H1 (cell line): Measurements from ENCODE around the gene SAG. TPM values are rescaled to one million over a fixed set of nuclear protein-coding genes. Genes with fewer than 3 reads are reported as not detected.

Source experiments
- CTCF ChIA-PET: fragments of 300-600 bp; sonication (Branson Sonifier 250); formaldehyde crosslinking; loops from one replicate; lab custom pipeline; 2021; ENCODE audit not compliant: partially characterized antibody; lab: Charles Lee
- POLR2A ChIA-PET: fragments of 300-600 bp; sonication (Branson Sonifier 250); formaldehyde crosslinking; loops from one replicate; lab custom pipeline; 2021; ENCODE audit warnings: inconsistent platforms; ENCODE audit not compliant: partially characterized antibody; lab: Charles Lee
- DNase-seq, 2 experiments: peaks; one replicate each; pipeline versions ENCODE4 v3.0.0 to v3.0.0-alpha.2; 2010 to 2022; ENCODE audit warnings: low spot score in 2 of 2, low read depth in 1 of 2, mixed read lengths in 1 of 2
- FAIRE-seq: peaks from 2 replicates; lab custom pipeline; 2011; peaks lifted over from hg19 to GRCh38; lab: Jason Lieb, UNC
- H2AFZ ChIP-seq: 2 replicates; pipeline ENCODE4 v1.8.1; 2012; ENCODE audit warnings: low read length, inconsistent platforms
- H2AK5ac ChIP-seq: 2 replicates; pipeline ENCODE4 v1.6.1; 2013; ENCODE audit warnings: low read depth, low read length
- H2BK120ac ChIP-seq: replicated peaks from 2 replicates; pipeline ENCODE3; 2013; ENCODE audit warnings: low read depth, low read length, inconsistent platforms
- H2BK12ac ChIP-seq: 2 replicates; pipeline ENCODE4 v1.6.1; 2013; ENCODE audit warnings: low read depth, low read length
- H2BK15ac ChIP-seq: 2 replicates; pipeline ENCODE4 v1.6.1; 2013; ENCODE audit warnings: low read length
- H2BK20ac ChIP-seq: 2 replicates; pipeline ENCODE4 v1.6.1; 2013; ENCODE audit warnings: low read length
- H2BK5ac ChIP-seq: 2 replicates; pipeline ENCODE4 v1.6.1; 2013; ENCODE audit warnings: low read depth, low read length
- H3K14ac ChIP-seq: 2 replicates; pipeline ENCODE4 v1.6.1; 2013; ENCODE audit warnings: inconsistent platforms; ENCODE audit not compliant: insufficient read length
- H3K18ac ChIP-seq: 2 replicates; pipeline ENCODE4 v1.6.1; 2013; ENCODE audit warnings: low read length; ENCODE audit errors: extremely low read depth
- H3K23ac ChIP-seq: 2 replicates; pipeline ENCODE4 v1.6.1; 2013; ENCODE audit warnings: inconsistent platforms; ENCODE audit not compliant: insufficient read length
- H3K23me2 ChIP-seq: 2 replicates; pipeline ENCODE4 v1.6.1; 2013; ENCODE audit warnings: low read depth, low read length
- H3K27ac ChIP-seq: 2 replicates; pipeline ENCODE4 v1.6.1; 2011; ENCODE audit warnings: low read depth, low read length, inconsistent platforms
- H3K27me3 ChIP-seq, 4 experiments: replicated peaks in 1 of 4; 1 replicate in 1 of 4; 2 replicates in 3 of 4; pipeline versions ENCODE4 v1.6.1 to v1.8.1; 2011 to 2013; ENCODE audit warnings: low read length in 3 of 4, mild to moderate bottlenecking in 3 of 4, inconsistent platforms in 2 of 4, mixed read lengths in 2 of 4, moderate library complexity in 1 of 4; ENCODE audit not compliant: control insufficient read depth in 3 of 4, insufficient read depth in 3 of 4; ENCODE audit errors: extremely low read depth in 1 of 4
- H3K36me3 ChIP-seq, 4 experiments: 2 replicates each; pipeline versions ENCODE4 v1.6.1 to v1.8.1; 2011 to 2013; ENCODE audit warnings: mild to moderate bottlenecking in 4 of 4, low read length in 3 of 4, moderate library complexity in 2 of 4, control low read depth in 1 of 4, inconsistent platforms in 1 of 4; ENCODE audit not compliant: insufficient read depth in 4 of 4, control insufficient read depth in 2 of 4
- H3K4ac ChIP-seq: replicated peaks from 2 replicates; pipeline ENCODE3; 2013; ENCODE audit warnings: low read length, low read depth, mixed read lengths, inconsistent platforms; ENCODE audit not compliant: insufficient read length
- H3K4me1 ChIP-seq, 4 experiments: replicated peaks in 1 of 4; 1 replicate in 1 of 4; 2 replicates in 3 of 4; pipeline versions ENCODE4 v1.6.1 to v1.8.1; 2011 to 2013; ENCODE audit warnings: low read length in 3 of 4, inconsistent platforms in 2 of 4, mixed read lengths in 1 of 4; ENCODE audit not compliant: insufficient read depth in 4 of 4, control insufficient read depth in 3 of 4
- H3K4me2 ChIP-seq, 2 experiments: 2 replicates each; pipeline versions ENCODE4 v1.6.1 to v1.8.1; 2011 to 2013; ENCODE audit warnings: low read depth in 2 of 2, low read length in 2 of 2, control low read depth in 1 of 2, inconsistent platforms in 1 of 2, mild to moderate bottlenecking in 1 of 2; ENCODE audit not compliant: insufficient read depth in 1 of 2
- H3K4me3 ChIP-seq, 4 experiments: fragments of 200-600, 300-600 bp in 1 of 4; sonication (generic), shearing (Covaris generic), sonication (Bioruptor Twin) in 1 of 4; 2 replicates each; pipeline versions ENCODE4 v1.5.1 to v1.8.1; 2011 to 2016; ENCODE audit warnings: low read length in 4 of 4, low read depth in 3 of 4, control low read depth in 2 of 4, inconsistent platforms in 2 of 4, mild to moderate bottlenecking in 2 of 4, mixed read lengths in 1 of 4, moderate library complexity in 1 of 4; ENCODE audit not compliant: insufficient read depth in 2 of 4; ENCODE audit errors: extremely low read depth in 1 of 4
- H3K56ac ChIP-seq: replicated peaks from 2 replicates; pipeline ENCODE3; 2013; ENCODE audit warnings: low read depth, mild to moderate bottlenecking, mixed read lengths, low read length, inconsistent platforms; ENCODE audit not compliant: insufficient read length
- H3K79me1 ChIP-seq: 2 replicates; pipeline ENCODE4 v1.6.1; 2013; ENCODE audit warnings: low read depth, low read length, control low read depth
- H3K79me2 ChIP-seq, 2 experiments: 2 replicates each; pipeline versions ENCODE4 v1.6.1 to v1.8.1; 2012 to 2013; ENCODE audit warnings: low read length in 2 of 2, mild to moderate bottlenecking in 2 of 2, inconsistent platforms in 1 of 2; ENCODE audit not compliant: insufficient read depth in 2 of 2, control insufficient read depth in 1 of 2
- H3K9ac ChIP-seq, 4 experiments: replicated peaks in 1 of 4; 1 replicate in 1 of 4; 2 replicates in 3 of 4; pipeline versions ENCODE4 v1.6.1 to v1.8.1; 2011 to 2013; ENCODE audit warnings: low read depth in 3 of 4, low read length in 3 of 4, control low read depth in 2 of 4, mild to moderate bottlenecking in 2 of 4, moderate library complexity in 2 of 4, inconsistent platforms in 1 of 4; ENCODE audit errors: extremely low read depth in 1 of 4
- H3K9me3 ChIP-seq, 2 experiments: 2 replicates each; pipeline versions ENCODE4 v1.6.1 to v1.8.1; 2012 to 2013; ENCODE audit warnings: mild to moderate bottlenecking in 2 of 2, moderate library complexity in 2 of 2, control low read depth in 1 of 2, inconsistent platforms in 1 of 2, low read depth in 1 of 2, low read length in 1 of 2, mixed read lengths in 1 of 2; ENCODE audit not compliant: insufficient read depth in 2 of 2
- H4K20me1 ChIP-seq, 2 experiments: replicated peaks in 1 of 2; 2 replicates each; pipeline versions ENCODE3 to v1.8.1; 2011 to 2013; ENCODE audit warnings: inconsistent platforms in 2 of 2, low read length in 2 of 2, mild to moderate bottlenecking in 1 of 2; ENCODE audit not compliant: insufficient read depth in 2 of 2, control insufficient read depth in 1 of 2
- H4K5ac ChIP-seq: 2 replicates; pipeline ENCODE4 v1.6.1; 2013; ENCODE audit warnings: low read length, low read depth, mixed read lengths, inconsistent platforms; ENCODE audit not compliant: insufficient read length
- H4K8ac ChIP-seq: 2 replicates; pipeline ENCODE4 v1.8.0; 2013; ENCODE audit warnings: mild to moderate bottlenecking, moderate library complexity, low read length, inconsistent platforms; ENCODE audit not compliant: insufficient read depth; ENCODE audit errors: extremely low read depth
- H4K91ac ChIP-seq: replicated peaks from 2 replicates; pipeline ENCODE3; 2013; ENCODE audit warnings: low read length, mixed read lengths, inconsistent platforms; ENCODE audit not compliant: insufficient read length
- BRCA1 ChIP-seq: IDR thresholded peaks from 2 replicates; pipeline ENCODE4 v1.6.1; 2012; ENCODE audit warnings: low read depth, low read length, improper control_type of control experiment
- CBX8 ChIP-seq: fragments of 300-800, 300-1000 bp; sonication (generic); IDR thresholded peaks from 2 replicates; pipeline ENCODE4 v1.7.1; 2016; ENCODE audit warnings: low read depth, low read length, borderline replicate concordance
- CEBPB ChIP-seq: IDR thresholded peaks from 2 replicates; pipeline ENCODE4 v1.6.1; 2012; ENCODE audit warnings: low read depth, low read length
- FOSL1 ChIP-seq: IDR thresholded peaks from 2 replicates; pipeline ENCODE4 v1.6.1; 2011; ENCODE audit warnings: mild to moderate bottlenecking, low read depth, low read length, moderate library complexity; ENCODE audit not compliant: insufficient read depth
- GABPA ChIP-seq: IDR thresholded peaks from 2 replicates; pipeline ENCODE4 v1.6.1; 2011; ENCODE audit warnings: mild to moderate bottlenecking, low read length, moderate library complexity, borderline replicate concordance; ENCODE audit not compliant: insufficient read depth
- HDAC2 ChIP-seq, 2 experiments: fragments of 300-600 bp in 1 of 2; sonication (generic) in 1 of 2; IDR thresholded peaks; 2 replicates each; pipeline ENCODE4 v1.6.1; 2011 to 2012; ENCODE audit warnings: low read depth in 2 of 2, low read length in 2 of 2, mild to moderate bottlenecking in 2 of 2, moderate library complexity in 2 of 2, borderline replicate concordance in 1 of 2, inconsistent platforms in 1 of 2
- KDM4A ChIP-seq: IDR thresholded peaks from one replicate; pipeline ENCODE4 v1.7.1; 2012; ENCODE audit warnings: low read depth, mild to moderate bottlenecking, moderate library complexity, low read length, inconsistent platforms; ENCODE audit not compliant: severe bottlenecking
- POLR2AphosphoS5 ChIP-seq: IDR thresholded peaks from 2 replicates; pipeline ENCODE4 v1.6.1; 2011; ENCODE audit warnings: low read depth, low read length
- TBP ChIP-seq: IDR thresholded peaks from 2 replicates; pipeline ENCODE4 v1.6.1; 2011; ENCODE audit warnings: low read depth, low read length, improper control_type of control experiment
- ZNF274 ChIP-seq: IDR thresholded peaks from 2 replicates; pipeline ENCODE4 v1.7.0; 2012; ENCODE audit warnings: low read length, borderline replicate concordance; ENCODE audit errors: extremely low read depth
- WGBS, 2 experiments: shearing (Covaris generic) in 1 of 2; methylation state at CpG; one replicate each; pipeline versions ENCODE4 v1.1.6 to v1.1.7; 2013 to 2015; ENCODE audit warnings: low lambda C conversion rate in 2 of 2, mixed read lengths in 2 of 2, inconsistent platforms in 1 of 2, low coverage in 1 of 2, missing lambda C conversion rate in 1 of 2; ENCODE audit not compliant: insufficient replicate concordance in 2 of 2, insufficient coverage in 1 of 2, insufficient read length in 1 of 2; ENCODE audit errors: extremely low coverage in 1 of 2, missing lambda C conversion rate in 1 of 2; 5-methylcytosine and 5-hydroxymethylcytosine counted together
- polyA plus RNA-seq, 7 experiments: library from polyadenylated mRNA; depleted of rRNA in 3 of 7; stranded (reverse) in 5 of 7; unstranded in 2 of 7; fragments of >200 nt in 5 of 7; fragments of 200-250 nt in 2 of 7; gene quantifications; 1 replicate in 5 of 7; 2 replicates in 1 of 7; 4 replicates in 1 of 7; pipeline versions ENCODE4 v1.2.1 to v1.2.3, GENCODE V29; 2011 to 2013; ENCODE audit warnings: missing spikeins in 2 of 7, mixed read lengths in 2 of 7
- total RNA-seq: library from RNA; stranded (reverse); fragmentation: NEBNext Ultra II Directional; extraction: Animal tissue kit (Norgen Biotek cat#: 25700); gene quantifications from 2 replicates; pipeline ENCODE4 v1.2.1, GENCODE V29; 2021
- TF ChIP-seq, protein P1 (sequence below): IDR thresholded peaks from 2 replicates; pipeline ENCODE4 v1.6.1; 2012; ENCODE audit warnings: inconsistent platforms
- TF ChIP-seq, protein P2 (sequence below): IDR thresholded peaks from 2 replicates; pipeline ENCODE4 v1.6.1; 2011; ENCODE audit warnings: low read length, improper control_type of control experiment

The SAG gene
- total and polyA plus RNA-seq, 2 of the 8 experiments (the other 6 are each of a cell fraction or from before 2014, with no cell fraction given), result not detected

GRCh38 chr2:233389601-233390125 is 82.0 kb downstream of the SAG start:
- POLR2A ChIA-PET, result no interaction called here
- TF ChIP-seq CEBPB (no peak), POLR2AphosphoS5 (no peak), KDM4A (no peak), CBX8 (no peak), ZNF274 (no peak), FOSL1 (no peak), BRCA1 (no peak), HDAC2 (IDR thresholded peaks at IDR 0.05; ENCODE audit: borderline replicate concordance in 1 of 2, low read depth in 2 of 2, low read length in 2 of 2) (no peak), GABPA (no peak), TBP (no peak)
- TF ChIP-seq, protein P1, sequence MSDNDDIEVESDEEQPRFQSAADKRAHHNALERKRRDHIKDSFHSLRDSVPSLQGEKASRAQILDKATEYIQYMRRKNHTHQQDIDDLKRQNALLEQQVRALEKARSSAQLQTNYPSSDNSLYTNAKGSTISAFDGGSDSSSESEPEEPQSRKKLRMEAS, result no peak
- TF ChIP-seq, protein P2, sequence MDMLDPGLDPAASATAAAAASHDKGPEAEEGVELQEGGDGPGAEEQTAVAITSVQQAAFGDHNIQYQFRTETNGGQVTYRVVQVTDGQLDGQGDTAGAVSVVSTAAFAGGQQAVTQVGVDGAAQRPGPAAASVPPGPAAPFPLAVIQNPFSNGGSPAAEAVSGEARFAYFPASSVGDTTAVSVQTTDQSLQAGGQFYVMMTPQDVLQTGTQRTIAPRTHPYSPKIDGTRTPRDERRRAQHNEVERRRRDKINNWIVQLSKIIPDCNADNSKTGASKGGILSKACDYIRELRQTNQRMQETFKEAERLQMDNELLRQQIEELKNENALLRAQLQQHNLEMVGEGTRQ, result no peak

More at GRCh38 chr2:233389601-233390125, 82.0 kb downstream of the SAG start:
- H3K79me2 ChIP-seq, result peaks cover 0 to 8% of the 10 kb centered on the region in 2 experiments; a peak in 1 of 4 replicates
- no peak overlapping the region for H2BK15ac ChIP-seq
- no peak for DNase-seq
- no peak overlapping the region for H2AK5ac ChIP-seq
- FAIRE-seq, result no peak
- no peak overlapping the region for H2BK5ac ChIP-seq
- H3K14ac ChIP-seq, result no peak overlapping the region
- no peak overlapping the region for H4K5ac ChIP-seq
- no peaks in the 10 kb centered on the region for H3K27me3 ChIP-seq
- no peak overlapping the region for H2BK20ac ChIP-seq
- H4K8ac ChIP-seq, result no peak overlapping the region
- no peaks in the 10 kb centered on the region for H3K36me3 ChIP-seq
- H3K4me1 ChIP-seq, result peaks cover 0 to 12% (median 2%) of the 10 kb centered on the region in 4 experiments; a peak in 4 of 7 replicates
- peaks cover 9% of the 10 kb centered on the region for H3K79me1 ChIP-seq
- no peak overlapping the region for H3K23ac ChIP-seq
- no peak overlapping the region for H3K56ac ChIP-seq
- no peak overlapping the region for H3K9ac ChIP-seq
- H4K20me1 ChIP-seq, result peaks cover 0 to 4% of the 10 kb centered on the region in 2 experiments
- H3K4me3 ChIP-seq, result no peak overlapping the region
- no peak overlapping the region for H2AFZ ChIP-seq
- H2BK12ac ChIP-seq, result no peak overlapping the region
- no peak overlapping the region for H4K91ac ChIP-seq
- CTCF ChIA-PET, result interaction anchor here (1.1 kb wide), 1 partner anchor 11 kb away, joined by 3 read pairs; no protein-coding TSS in a partner anchor
- WGBS, 2 experiments, result 85% methylated on average over 8 of the region's 8 CpGs; no CpG with 5 or more reads in 1 of the 2 experiments
- H3K27ac ChIP-seq, result no peak overlapping the region
- H2BK120ac ChIP-seq, result no peak overlapping the region
- no peak overlapping the region for H3K18ac ChIP-seq
- H3K9me3 ChIP-seq, result no peaks in the 10 kb centered on the region
- no peak overlapping the region for H3K4me2 ChIP-seq
- 0 out of 2 replicates have a peak, but pooled peaks cover 3% of the 10 kb centered on the region for H3K23me2 ChIP-seq
- no peak overlapping the region for H3K4ac ChIP-seq
